Left cardiac atrium (tissue), 4 donors: ENCODE results near the gene MYL1. TPM values are rescaled to one million over a fixed set of nuclear protein-coding genes. Genes with fewer than 3 reads are reported as not detected.

Source experiments
- ATAC-seq, 2 donors: fragments of 200-7000 bp; cut with Tn5 transposase; one replicate each; pipeline ENCODE4 v1.9.1; 2020; ENCODE audit warnings: mild to moderate bottlenecking in 2 of 2, moderate library complexity in 2 of 2
- DNase-seq: peaks from one replicate; pipeline ENCODE4 v3.0.0-alpha.2; 2020
- intact Hi-C, 2 donors: fragments of 100-400 bp; cut with DNase I; formaldehyde crosslinking; loops; one replicate each; pipeline versions ENCODE4 v1.14.1 to v1.15.1; 2022 to 2023
- total RNA-seq, 2 donors: library from RNA; stranded (reverse); fragmentation: NEBNext Ultra II Directional; extraction: Animal tissue kit (Norgen Biotek cat#: 25700); gene quantifications; one replicate each; pipeline ENCODE4 v1.2.1, GENCODE V29; 2021
- donor health status: DM: no; HTN: yes; CAD: no.
- donor health status: DM: no; HTN: yes; CAD: no; lungs with severe emphysema.
- donor health status: DM: yes; HTN: yes; CAD: no.
- donor health status: Dilated cardiomyopathy.

Gene MYL1
- total RNA-seq, 2 donors from 2014 or later = not detected

DNA sequence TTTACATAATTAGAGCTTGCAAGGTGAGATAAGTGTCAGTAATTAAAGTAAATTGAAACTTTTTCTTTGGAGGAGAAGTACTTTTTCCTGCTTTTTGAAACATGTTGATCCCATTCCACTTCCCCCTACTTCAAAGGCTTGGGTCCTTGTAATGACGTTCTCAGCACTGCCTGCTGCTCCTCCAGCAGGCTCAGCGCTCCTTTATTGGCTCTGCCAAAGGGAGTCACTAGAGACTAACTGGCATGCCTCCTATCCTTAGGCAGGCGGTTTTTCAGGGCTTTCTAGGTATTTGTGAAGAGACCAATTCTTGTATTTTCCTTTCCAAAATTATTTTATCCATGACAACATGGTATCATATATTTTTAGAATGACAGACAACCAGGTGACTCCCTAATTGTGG is 45.8 kb downstream of the MYL1 start:
- ATAC-seq (no peak), DNase-seq (no peak)
- intact Hi-C loops = no loop called here

DNA sequence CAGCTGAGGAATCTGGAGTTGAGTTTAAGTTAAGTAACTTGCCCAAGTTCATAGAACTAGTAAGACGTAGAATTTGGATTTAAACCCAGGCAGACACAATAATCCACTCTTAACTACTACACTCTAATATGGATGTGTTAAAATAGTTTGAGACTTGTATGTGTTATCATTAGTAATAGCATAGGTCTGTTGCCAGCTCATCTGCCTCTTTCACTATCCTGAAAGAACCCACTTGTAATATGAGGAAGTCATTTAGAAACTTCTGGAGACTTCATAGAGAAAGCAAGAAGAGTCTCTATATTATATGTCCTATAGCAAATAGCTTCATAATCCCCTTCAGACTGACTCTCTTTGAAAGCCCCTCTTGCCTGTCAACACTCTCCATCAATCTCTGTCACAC is 46.7 kb downstream of the MYL1 start:
- no peak for ATAC-seq
- intact Hi-C loops = no loop called here
- no peak for DNase-seq

DNA sequence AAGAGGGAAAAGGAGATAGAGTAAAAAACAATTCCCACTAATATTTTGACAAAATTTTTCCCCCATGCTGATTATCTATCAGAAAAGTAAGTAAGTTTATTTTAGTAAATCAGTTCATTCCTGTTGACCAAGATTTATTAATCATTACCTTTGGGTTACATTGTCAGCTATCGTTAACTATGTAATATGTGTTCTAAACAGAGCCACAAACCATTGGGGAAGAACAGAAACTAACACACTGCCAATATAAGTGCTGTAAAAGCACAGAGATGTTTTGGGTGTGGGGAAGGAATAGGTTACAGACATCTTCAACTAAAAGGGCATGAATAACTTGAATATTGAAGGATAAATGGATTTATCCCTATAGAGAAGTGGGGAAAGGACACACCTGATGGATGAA is 47.3 kb downstream of the MYL1 start:
- DNase-seq (no peak), ATAC-seq (no peak)
- intact Hi-C loops = no loop called here

DNA sequence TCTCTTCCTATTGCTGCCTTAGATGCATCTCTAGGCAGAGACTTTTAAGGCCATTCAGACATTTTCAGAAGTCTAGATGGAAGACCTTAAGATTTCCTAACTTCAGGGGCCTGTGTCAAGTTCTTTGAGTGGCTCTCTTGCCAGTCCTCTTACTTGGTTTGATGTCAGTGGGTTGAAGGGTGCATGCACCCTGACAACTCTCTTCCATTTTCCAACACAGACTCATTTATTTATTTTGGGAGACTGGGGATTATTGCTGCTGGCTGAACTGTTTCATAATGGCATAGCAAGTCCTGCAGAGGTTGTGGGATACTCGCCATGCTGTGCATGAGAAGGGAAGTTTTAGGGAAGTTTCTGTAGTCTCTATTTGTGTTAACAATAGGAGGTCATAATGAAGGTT is 50.7 kb downstream of the MYL1 start:
- intact Hi-C loops = no loop called here
- DNase-seq (no peak), ATAC-seq (no peak)

DNA sequence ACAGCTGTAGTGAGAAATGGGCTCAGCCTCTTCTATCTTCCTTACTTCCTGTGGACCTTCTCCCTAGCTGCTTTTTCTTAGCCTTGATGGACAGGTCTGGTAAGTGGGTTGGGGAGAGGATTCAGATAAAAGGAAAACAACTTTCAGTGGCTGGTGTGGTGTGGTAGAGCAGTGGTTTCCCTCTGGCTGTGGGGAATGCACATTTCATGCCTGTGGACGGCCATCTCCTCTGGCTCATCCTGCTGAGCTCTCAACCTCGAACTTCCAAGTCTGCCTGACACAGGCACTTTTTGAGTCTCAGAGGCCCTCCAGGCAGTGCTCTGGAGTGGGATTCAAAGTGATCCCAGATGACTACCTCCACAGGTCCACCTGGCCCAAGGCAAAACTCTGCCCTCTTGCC is 51.1 kb downstream of the MYL1 start:
- ATAC-seq = no peak
- DNase-seq = no peak
- intact Hi-C loops = no loop called here

DNA sequence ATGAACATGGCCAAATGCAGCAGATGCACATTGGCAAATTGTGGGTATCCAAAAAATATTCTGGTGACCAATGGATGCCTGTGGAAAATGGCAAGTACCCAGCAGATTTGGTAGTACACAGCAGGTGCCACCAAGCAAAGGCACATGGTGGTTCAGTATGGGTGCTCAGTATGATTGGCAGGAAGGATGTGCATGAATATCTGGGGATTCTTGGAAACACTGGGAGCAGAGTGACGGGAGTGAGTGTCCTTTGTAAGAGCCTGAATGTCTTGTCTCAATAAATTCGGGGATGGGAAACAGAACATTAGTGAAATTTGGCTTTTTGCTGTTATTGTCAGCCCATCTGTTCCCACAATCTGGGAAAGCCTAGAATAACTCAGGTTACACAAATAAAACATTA is 52.9 kb downstream of the MYL1 start:
- intact Hi-C loops = no loop called here

DNA sequence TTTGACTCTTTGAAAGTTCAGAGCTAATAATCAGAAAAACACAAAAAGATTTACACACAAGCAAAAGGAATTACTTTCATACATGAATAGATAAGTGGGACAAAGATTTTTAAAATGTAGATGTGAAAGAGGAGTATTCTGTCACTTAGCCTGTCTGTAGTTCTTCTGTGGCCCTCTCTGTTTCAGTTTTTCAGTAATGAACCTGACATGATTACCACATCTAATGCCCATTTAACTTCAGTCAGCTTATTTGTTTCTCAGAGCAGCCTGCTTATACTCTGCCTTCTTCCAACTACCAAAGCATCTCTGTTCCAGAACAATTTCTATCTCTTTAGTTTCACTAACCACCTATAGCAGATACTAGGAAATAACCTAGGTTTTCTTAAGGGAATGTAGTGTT is 55.3 kb downstream of the MYL1 start:
- ATAC-seq (no peak), DNase-seq (no peak)
- intact Hi-C loops = no loop called here

More for the DNA sequence above, 52.9 kb downstream of the MYL1 start:
- ATAC-seq (no peak), DNase-seq (no peak)

DNA sequence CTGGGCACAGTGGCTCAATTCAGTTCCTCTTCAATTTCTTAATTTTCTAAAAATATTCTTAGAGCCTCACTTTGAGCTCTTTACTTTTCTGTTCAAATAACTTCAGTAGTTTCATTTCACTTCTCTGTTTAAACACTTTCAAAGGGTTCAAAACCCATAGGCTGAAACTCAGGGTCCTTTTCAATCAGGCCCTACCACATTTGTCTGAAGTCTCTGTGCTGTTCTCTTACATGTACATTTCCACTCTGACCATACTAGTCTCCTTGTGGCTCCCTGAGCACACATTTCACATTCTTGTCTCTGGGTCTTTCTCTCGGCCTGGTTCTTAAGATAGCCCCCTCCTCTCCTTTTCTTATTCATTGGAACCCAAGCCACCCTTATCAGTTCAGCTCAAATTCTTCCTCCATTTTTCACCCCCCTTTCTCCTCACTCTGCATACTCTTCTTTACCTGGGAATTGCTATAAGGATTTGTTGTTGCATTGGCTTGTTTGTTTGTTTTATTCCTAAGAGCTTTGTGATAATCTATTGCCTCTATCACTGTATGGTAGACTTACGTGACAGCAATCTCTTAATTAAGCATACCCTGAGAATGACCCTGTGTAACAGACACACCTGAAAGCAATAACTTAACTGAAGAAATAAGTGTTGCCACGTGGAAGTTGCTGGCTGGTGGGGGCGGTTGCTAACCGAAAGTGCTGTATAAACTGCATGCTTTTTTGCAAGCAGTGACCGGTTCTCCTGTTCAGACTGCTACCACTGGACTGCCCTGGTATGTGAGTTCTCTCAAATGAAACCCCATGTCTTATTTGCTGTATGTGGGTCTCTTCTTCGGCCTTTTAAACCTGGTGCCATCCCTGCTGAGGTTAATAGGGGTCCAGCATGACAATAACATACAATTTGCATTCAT is 62.0 kb downstream of the MYL1 start:
- no peak for DNase-seq
- ATAC-seq = no peak
- intact Hi-C loops = no loop called here

DNA sequence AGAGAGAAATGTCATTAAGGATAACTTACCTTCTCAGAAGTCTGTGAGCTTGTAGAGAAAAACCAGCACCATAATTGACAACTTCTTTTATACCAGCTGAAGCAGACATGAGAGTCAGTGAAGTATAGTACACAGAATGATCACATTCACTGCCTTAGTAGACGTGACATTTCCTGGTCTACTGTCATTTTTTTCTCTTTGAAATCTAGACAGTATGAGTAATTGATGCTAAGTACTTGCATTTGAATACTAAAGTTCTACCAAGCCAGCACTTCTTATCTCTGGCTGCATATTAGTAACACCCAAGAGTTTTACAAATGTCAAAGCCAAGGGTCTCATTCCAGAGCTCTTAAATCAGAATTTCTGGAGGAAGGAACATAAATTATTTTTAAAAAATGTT is 64.4 kb downstream of the MYL1 start:
- no peak for ATAC-seq
- intact Hi-C loops = loop anchor here in 1 of 2 donors (2.0 kb wide), 1 partner anchor 148 kb away; no protein-coding TSS in a partner anchor
- DNase-seq = no peak

Other genes with a start within 250 kb of the MYL1 start
- 10 to 100 TPM; 15.5 to 17.1 TPM for gene KANSL1L, start 143.8 kb downstream of the MYL1 start, total RNA-seq
- 1 to 10 TPM; 2.5 to 4.6 TPM for gene ACADL, start 89.7 kb downstream of the MYL1 start, total RNA-seq
- 10 to 100 TPM; 46.7 to 48.3 TPM for gene LANCL1, start 161.6 kb upstream of the MYL1 start, total RNA-seq
- gene CPS1, start 241.4 kb upstream of the MYL1 start, total RNA-seq = 1 to 10 TPM; 2.7 to 3.0 TPM